HepG2 (cell line): ENCODE data around the gene CSDE1. TPM values are rescaled to one million over a fixed set of nuclear protein-coding genes. Genes with fewer than 3 reads are reported as not detected.
A peak's percentile ranks its signal among the peaks of the same experiment; 100 is the strongest.

ENCODE experiments used
- CREM ChIP-seq, 2 experiments: sonication (generic) in 1 of 2; formaldehyde crosslinking in 1 of 2; IDR thresholded peaks; 2 replicates each; pipeline versions ENCODE4 v1.4.0 to v1.6.1; 2016 to 2020; ENCODE audit warnings: antibody characterized with exemption in 1 of 2, mild to moderate bottlenecking in 1 of 2, missing genetic modification reagents in 1 of 2
- GTF3A ChIP-seq: sonication (generic); formaldehyde crosslinking; conservative IDR thresholded peaks from 2 replicates; pipeline ENCODE4 v1.4.0; 2020; ENCODE audit warnings: mild to moderate bottlenecking, missing genetic modification reagents
- HMG20B ChIP-seq: conservative IDR thresholded peaks from 2 replicates; pipeline ENCODE4 v1.6.1; 2016; ENCODE audit warnings: missing genetic modification reagents, missing compliant biosample characterization
- LCORL ChIP-seq, 2 experiments: fragments of 450-650 bp in 1 of 2; sonication (generic) in 1 of 2; formaldehyde crosslinking in 1 of 2; IDR thresholded peaks; 2 replicates each; pipeline versions ENCODE4 v1.5.0 to v1.6.1; 2017 to 2020; ENCODE audit warnings: antibody characterized with exemption in 1 of 2, missing genetic modification reagents in 1 of 2
- MAX ChIP-seq: IDR thresholded peaks from 2 replicates; pipeline ENCODE4 v1.6.1; 2012; ENCODE audit warnings: inconsistent platforms
- NFYC ChIP-seq: IDR thresholded peaks from 2 replicates; pipeline ENCODE4 v1.6.1; 2016; ENCODE audit warnings: missing genetic modification reagents, missing compliant biosample characterization
- NR3C1 ChIP-seq: sonication (generic); formaldehyde crosslinking; IDR thresholded peaks from 2 replicates; pipeline ENCODE4 v1.4.0; 2020; ENCODE audit warnings: missing genetic modification reagents
- NRL ChIP-seq: sonication (generic); formaldehyde crosslinking; IDR thresholded peaks from 2 replicates; pipeline ENCODE4 v1.5.0; 2020; ENCODE audit warnings: missing genetic modification reagents, mild to moderate bottlenecking, moderate library complexity, borderline replicate concordance
- PTBP1 ChIP-seq: fragments of 200-400 bp; formaldehyde crosslinking; IDR thresholded peaks from 2 replicates; pipeline ENCODE4 v1.6.1; 2018; ENCODE audit warnings: low read length, low read depth; ENCODE audit not compliant: poor library complexity, severe bottlenecking
- RBM22 ChIP-seq: fragments of 200-400 bp; formaldehyde crosslinking; optimal IDR thresholded peaks from 2 replicates; pipeline ENCODE3; 2017; ENCODE audit warnings: mild to moderate bottlenecking, low read length, moderate library complexity
- SIN3B ChIP-seq: fragments of 150-350 bp; IDR thresholded peaks from 2 replicates; pipeline ENCODE4 v1.6.1; 2014; ENCODE audit warnings: low read length
- SMAD1 ChIP-seq: sonication (generic); formaldehyde crosslinking; IDR thresholded peaks from 2 replicates; pipeline ENCODE4 v1.4.0; 2020; ENCODE audit warnings: missing genetic modification reagents, low read depth, mild to moderate bottlenecking, borderline replicate concordance
- SP2 ChIP-seq: sonication (generic); formaldehyde crosslinking; IDR thresholded peaks from 2 replicates; pipeline ENCODE4 v1.5.1; 2020; ENCODE audit warnings: mild to moderate bottlenecking, missing genetic modification reagents
- SRF ChIP-seq: IDR thresholded peaks from 2 replicates; pipeline ENCODE4 v1.6.1; 2011; ENCODE audit warnings: mild to moderate bottlenecking, low read depth, low read length, moderate library complexity
- ZGPAT ChIP-seq: IDR thresholded peaks from 2 replicates; pipeline ENCODE4 v1.6.1; 2016; ENCODE audit warnings: mild to moderate bottlenecking
- ZNF296 ChIP-seq: sonication (generic); formaldehyde crosslinking; conservative IDR thresholded peaks from 2 replicates; pipeline ENCODE4 v1.5.0; 2020; ENCODE audit warnings: mild to moderate bottlenecking, missing genetic modification reagents
- ZNF33B ChIP-seq: sonication (generic); formaldehyde crosslinking; IDR thresholded peaks from 2 replicates; pipeline ENCODE4 v1.5.1; 2020; ENCODE audit warnings: mild to moderate bottlenecking, missing genetic modification reagents
- ZNF501 ChIP-seq: sonication (generic); formaldehyde crosslinking; IDR thresholded peaks from 2 replicates; pipeline ENCODE4 v1.5.1; 2020; ENCODE audit warnings: mild to moderate bottlenecking, moderate library complexity, missing genetic modification reagents
- ZNF572 ChIP-seq: sonication (generic); formaldehyde crosslinking; IDR thresholded peaks from 2 replicates; pipeline ENCODE4 v1.5.1; 2020; ENCODE audit warnings: mild to moderate bottlenecking, missing genetic modification reagents
- ZNF704 ChIP-seq: sonication (generic); formaldehyde crosslinking; IDR thresholded peaks from 2 replicates; pipeline ENCODE4 v1.8.1; 2023; ENCODE audit warnings: mild to moderate bottlenecking, inconsistent platforms, moderate library complexity, missing genetic modification reagents, borderline replicate concordance
- ZNF891 ChIP-seq: sonication (generic); formaldehyde crosslinking; IDR thresholded peaks from 2 replicates; pipeline ENCODE4 v1.5.0; 2020; ENCODE audit warnings: mild to moderate bottlenecking, missing genetic modification reagents
- polyA plus RNA-seq, 8 experiments: library from polyadenylated mRNA; depleted of rRNA in 3 of 8; stranded (reverse) in 7 of 8; unstranded in 1 of 8; fragments of >200 nt; fragmentation: Illumina TruSeq in 4 of 8; extraction: Trizol in 4 of 8; gene quantifications; 2 replicates each; pipeline versions ENCODE4 v1.2.1 to v1.2.3, GENCODE V29; 2011 to 2016; ENCODE audit warnings: low read depth in 4 of 8, missing spikeins in 1 of 8, mixed read lengths in 1 of 8; ENCODE audit not compliant: insufficient read depth in 1 of 8
- total RNA-seq, 5 experiments: library from RNA; depleted of rRNA; stranded (reverse); fragments of >200 nt; fragmentation: Illumina TruSeq; extraction: Trizol; gene quantifications; 2 replicates each; pipeline ENCODE4 v1.2.3, GENCODE V29; 2016; ENCODE audit warnings: low read depth in 1 of 5
- TF ChIP-seq, protein P1 (sequence below): sonication (generic); formaldehyde crosslinking; IDR thresholded peaks from 2 replicates; pipeline ENCODE4 v1.4.0; 2020; ENCODE audit warnings: missing genetic modification reagents

The CSDE1 gene
- total and polyA plus RNA-seq, 2 of the 13 experiments (the other 11 are each of a cell fraction or from before 2014, with no cell fraction given) = 150 to 313 TPM

- TF ChIP-seq ZGPAT (CRISPR knock-in tag) (peak; percentile 25; the same call in 1 of the 2 replicates), MAX (peak; percentile 59), RBM22 (no peak), LCORL (IDR thresholded peaks at IDR 0.05) (no peak), LCORL (CRISPR knock-in tag; IDR thresholded peaks at IDR 0.05) (0 out of 2 replicates have a peak, but pooled peaks have one; percentile 52), ZNF572 (CRISPR knock-in tag) (0 out of 2 replicates have a peak, but pooled peaks have one; percentile 21), ZNF296 (CRISPR knock-in tag) (no peak), ZNF704 (CRISPR knock-in tag) (no peak), NFYC (no peak), SP2 (CRISPR knock-in tag) (no peak), ZNF891 (CRISPR knock-in tag) (peak; percentile 92), PTBP1 (peak; percentile 61), ZNF501 (CRISPR knock-in tag) (peak; percentile 93), CREM (IDR thresholded peaks at IDR 0.05) (peak; percentile 87), CREM (CRISPR knock-in tag; IDR thresholded peaks at IDR 0.05) (no peak), ZNF33B (CRISPR knock-in tag) (peak; percentile 86; the same call in 1 of the 2 replicates), SRF (no peak), SMAD1 (peak; percentile 32; the same call in 1 of the 2 replicates), SIN3B (peak; percentile 18; the same call in 1 of the 2 replicates), GTF3A (CRISPR knock-in tag) (no peak; the same call in 1 of the 2 replicates), NR3C1 (no peak), NRL (peak; percentile 81; the same call in 1 of the 2 replicates), HMG20B (CRISPR knock-in tag) (no peak)
- TF ChIP-seq, protein P1, sequence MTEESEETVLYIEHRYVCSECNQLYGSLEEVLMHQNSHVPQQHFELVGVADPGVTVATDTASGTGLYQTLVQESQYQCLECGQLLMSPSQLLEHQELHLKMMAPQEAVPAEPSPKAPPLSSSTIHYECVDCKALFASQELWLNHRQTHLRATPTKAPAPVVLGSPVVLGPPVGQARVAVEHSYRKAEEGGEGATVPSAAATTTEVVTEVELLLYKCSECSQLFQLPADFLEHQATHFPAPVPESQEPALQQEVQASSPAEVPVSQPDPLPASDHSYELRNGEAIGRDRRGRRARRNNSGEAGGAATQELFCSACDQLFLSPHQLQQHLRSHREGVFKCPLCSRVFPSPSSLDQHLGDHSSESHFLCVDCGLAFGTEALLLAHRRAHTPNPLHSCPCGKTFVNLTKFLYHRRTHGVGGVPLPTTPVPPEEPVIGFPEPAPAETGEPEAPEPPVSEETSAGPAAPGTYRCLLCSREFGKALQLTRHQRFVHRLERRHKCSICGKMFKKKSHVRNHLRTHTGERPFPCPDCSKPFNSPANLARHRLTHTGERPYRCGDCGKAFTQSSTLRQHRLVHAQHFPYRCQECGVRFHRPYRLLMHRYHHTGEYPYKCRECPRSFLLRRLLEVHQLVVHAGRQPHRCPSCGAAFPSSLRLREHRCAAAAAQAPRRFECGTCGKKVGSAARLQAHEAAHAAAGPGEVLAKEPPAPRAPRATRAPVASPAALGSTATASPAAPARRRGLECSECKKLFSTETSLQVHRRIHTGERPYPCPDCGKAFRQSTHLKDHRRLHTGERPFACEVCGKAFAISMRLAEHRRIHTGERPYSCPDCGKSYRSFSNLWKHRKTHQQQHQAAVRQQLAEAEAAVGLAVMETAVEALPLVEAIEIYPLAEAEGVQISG (CRISPR knock-in tag) = peak; percentile 74
Measured at GRCh38 chr1:114757455-114758255, at the start of gene CSDE1 (continued).
